Stimulated activated CD8-positive, alpha-beta memory T cell treated with anti-CD3 and anti-CD28 coated beads, Interleukin-2, amount 100 ng/mL, for 1 hour (primary cell): Measurements from ENCODE around the gene PRUNE1.

Source experiments
- DNase-seq, 2 donors: peaks; one replicate each; pipeline ENCODE4 v3.0.0-alpha.2; 2020; ENCODE audit warnings: low read depth in 2 of 2

PRUNE1 gene

DNA sequence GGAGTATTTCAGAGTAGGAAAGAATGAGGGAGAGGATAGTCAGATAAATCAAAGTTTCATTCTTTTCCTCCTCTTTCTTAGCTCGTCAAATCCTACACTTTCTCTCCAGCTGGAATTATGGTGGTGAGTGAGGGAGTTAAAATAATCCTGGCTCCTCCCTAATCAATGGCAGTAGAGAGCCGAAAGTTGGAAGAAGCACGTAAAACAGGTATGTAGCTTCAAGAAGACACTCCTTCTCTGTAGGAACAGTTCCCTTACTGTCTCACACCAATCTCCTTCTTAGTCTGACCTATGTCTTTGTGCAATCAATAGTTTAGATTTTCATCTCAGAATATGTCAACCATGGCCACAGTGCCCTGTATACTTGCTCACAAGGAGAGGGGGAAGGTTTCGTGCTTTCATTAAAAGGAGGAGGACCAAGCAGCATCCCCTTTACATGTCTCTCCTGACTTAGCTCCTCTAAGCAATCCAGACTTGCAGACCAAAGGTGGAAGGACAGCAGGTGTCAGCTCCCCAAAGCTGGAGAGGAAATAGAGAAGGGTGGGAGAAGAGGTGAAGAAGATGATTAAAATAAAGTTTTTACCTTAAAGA, 2.4 kb upstream of the PRUNE1 start:
- no peak for DNase-seq

DNA sequence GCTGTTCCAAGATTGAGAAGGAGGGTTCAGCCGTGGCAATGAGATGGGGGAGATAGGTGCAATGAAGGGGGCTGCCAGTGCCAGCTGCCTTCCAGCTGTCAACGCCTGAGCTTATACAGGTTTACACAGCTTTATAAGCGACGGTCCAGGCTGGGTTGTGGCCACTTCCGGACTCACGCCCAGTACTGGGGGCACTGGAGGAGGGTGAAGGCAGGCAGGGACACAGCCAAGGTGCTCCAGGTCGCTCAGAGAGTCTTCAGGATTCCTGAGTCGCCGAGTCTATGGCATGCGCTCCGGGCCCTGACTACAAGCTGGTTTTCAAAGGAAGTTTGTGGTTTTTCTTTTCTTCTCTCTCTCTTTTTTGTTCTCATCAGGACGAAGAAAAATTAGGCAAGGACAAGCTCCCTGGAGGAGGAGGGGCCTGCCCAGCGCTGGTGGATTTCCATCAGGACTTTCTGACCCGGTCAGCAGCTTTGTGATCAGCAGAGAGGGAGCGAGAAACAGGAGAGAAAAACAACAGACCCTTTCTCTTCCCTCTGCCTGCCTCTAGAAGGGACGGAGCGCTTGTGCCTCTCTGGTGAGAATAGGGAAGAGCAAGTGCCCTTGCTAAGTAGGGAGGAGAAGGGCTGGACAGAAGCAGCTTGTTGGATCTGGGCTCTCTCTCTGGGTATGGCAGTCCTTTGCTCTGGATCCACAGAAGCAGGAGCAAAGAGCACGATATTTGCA, 1.8 kb upstream of the PRUNE1 start, which contains the start of gene MINDY1:
Gene MINDY1 (minus strand): TSS at position 576 of the 726 bp plus-strand sequence. CDS start 4,285 bp downstream, outside the sequence.
- DNase-seq: no peak

DNA sequence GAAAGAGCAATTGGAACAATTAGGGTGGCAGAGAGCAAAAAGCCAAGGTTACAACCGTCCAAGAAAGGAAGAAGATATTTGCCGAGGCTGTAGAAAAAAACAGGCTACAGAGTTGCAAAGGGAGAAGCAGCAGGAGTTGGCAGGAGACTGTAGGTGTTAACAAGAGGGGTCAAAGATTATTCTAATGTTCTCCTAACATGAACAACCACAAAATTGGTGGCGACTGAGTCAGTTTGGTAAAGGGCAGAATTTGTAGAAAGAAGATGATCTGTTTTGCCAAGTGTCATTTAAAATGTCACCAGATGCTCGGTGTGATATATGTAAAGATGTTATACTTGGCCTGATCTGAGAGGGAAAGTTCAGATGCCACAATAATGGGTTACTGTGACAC, 401 bp upstream of the PRUNE1 start:
- no peak for DNase-seq

DNA sequence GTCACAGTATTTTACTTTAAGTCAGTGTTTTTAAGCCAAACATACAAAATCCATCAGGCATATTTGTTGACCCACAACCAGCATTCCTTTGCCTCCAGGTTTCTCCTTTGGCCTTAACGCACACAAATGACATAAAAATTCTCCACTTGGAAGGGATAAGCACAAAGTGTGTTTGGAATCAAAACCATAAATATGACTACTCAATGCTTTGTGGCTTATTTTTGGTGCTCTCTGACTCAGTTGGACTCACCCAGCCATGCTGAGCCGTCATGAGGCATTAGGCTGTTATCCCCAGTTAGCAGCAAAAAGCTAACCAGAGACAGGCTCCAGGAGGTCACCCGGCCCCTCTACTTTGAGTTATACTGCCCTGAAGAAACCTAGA, 948 bp downstream of the PRUNE1 start:
- DNase-seq: no peak

DNA sequence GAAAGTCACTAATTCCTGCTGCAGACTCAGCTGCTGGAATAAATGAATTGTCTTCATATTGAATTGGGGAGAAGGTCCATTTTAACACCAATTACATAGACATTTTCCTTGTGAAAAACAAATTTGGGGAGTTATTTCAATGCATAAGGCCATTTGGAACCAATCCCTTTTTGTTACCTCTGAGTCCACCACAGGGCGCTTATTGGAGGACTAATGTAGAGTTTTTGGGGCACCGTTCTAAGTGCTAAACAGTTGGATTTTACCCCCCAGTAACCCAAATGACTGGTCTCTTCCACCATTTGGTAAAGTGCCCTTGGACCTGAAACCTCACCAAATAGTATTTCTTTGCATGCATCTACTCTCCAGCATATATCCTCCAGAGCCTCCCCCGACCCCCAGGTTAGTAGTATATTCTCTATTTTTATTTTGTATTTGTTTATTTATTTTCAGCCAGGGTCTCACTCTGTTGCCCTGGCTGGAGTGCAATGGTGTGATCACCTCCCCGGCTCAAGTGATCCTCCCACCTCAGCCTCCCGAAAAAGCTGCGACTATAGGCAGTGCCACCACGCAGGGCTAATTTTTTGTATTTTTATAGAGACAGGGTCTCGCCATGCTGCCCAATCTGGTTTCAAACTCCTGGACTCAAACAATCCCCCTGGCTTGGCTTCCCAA, 1.6 kb downstream of the PRUNE1 start:
- DNase-seq: no peak

DNA sequence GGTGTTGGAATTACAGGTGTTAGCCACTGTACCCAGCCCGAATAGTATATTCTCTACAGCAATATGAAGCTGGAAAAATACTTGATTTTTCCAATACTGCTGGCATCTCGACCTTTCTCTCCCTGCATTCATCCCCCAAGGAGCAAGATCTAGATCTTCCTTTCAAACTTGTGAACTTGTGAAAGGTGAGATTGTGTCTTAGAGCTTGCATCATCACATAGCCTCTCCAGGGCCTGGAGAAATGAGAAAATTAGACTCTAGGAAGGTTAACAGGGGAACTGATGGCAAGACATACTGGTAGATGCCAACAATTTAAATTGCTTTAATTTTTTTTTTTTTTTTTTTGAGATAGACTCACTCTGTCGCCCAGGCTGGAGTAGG, 2.1 kb downstream of the PRUNE1 start:
- no peak for DNase-seq

DNA sequence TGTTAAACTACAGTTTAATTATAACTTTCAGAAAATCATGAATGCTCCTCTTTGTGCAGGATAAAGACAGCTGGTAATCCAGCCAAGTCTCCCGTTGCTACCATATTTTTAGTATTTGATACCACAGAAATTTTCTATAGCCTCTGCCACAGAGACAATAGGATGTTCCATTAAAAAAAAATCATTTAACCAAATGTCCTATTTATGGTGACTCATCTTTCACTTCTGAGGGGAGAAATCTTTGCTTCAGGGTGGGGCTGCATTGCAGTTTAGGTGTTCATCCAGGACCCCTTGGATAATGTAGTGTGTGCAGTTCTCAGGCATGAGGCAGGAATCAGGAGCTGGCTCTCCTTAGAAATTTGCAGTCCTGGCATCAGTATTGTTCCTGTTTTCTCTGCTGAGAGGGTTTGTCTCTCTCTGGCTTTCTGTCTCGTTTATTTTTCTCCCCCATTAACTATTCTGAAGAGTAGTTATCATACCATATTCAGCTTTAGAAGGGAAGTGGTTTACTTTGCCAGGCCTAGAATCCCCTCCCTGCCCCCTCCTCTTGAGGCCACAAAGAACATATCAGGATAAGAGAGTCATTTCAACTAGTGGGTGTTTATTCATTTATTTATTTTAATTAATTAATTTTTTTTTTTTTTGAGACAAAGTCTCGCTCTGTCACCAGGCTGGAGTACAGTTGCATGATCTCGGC, 3.1 kb downstream of the PRUNE1 start:
- no peak for DNase-seq

DNA sequence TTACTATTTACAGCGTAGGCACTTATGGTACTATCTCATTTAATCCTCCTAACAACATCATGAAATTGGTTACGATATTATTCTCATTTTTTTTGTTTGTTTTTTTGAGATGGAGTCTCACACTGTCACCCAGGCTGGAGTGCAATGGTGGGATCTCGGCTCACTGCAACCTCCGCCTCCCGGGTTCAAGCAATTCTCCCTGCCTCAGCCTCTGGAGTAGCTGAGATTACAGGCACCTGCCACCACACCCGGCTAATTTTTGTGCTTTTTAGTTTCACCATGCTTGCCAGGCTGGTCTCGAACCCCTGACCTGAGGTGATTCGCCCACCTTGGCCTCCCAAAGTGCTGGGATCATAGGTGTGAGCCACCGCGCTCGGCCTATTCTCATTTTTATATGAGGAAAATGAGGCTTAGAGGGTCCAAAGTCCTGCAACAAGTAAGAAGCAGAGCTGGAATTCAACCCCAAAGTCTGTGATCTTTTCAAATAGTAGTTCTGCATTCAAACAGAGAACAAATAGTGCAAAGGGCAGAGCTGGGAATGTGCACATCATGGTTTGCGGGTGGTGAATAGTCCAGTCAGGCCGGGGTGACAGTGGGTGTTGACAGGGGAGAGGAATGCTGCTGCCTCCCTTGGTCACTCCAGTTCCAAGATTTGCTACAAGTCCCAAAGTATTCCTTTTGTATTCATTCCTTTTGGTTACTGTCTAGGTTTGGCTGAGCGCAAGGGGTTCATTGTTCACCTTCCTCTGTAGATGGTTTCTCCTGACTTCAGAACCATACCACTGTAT, 4.6 kb downstream of the PRUNE1 start:
- no peak for DNase-seq

DNA sequence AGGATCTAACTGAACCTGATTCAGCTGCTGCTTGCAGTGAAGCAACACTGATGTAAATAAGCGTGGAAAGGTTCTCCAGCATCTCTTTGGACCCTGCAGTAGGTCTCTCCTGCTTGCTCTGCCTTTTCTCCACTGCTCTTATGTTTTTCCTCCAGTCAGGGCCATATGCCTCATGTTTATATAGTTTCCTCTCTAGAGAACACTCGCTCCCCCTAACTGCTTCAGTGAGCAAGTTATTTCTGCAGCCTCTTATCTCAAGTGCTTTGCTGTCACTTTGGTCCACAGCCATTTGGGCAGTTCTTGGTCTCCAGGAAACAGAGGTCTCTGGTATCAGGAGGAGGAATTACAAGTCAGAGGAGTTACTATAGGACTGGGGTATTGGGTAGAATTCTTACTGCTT, 5.3 kb downstream of the PRUNE1 start:
- no peak for DNase-seq

DNA sequence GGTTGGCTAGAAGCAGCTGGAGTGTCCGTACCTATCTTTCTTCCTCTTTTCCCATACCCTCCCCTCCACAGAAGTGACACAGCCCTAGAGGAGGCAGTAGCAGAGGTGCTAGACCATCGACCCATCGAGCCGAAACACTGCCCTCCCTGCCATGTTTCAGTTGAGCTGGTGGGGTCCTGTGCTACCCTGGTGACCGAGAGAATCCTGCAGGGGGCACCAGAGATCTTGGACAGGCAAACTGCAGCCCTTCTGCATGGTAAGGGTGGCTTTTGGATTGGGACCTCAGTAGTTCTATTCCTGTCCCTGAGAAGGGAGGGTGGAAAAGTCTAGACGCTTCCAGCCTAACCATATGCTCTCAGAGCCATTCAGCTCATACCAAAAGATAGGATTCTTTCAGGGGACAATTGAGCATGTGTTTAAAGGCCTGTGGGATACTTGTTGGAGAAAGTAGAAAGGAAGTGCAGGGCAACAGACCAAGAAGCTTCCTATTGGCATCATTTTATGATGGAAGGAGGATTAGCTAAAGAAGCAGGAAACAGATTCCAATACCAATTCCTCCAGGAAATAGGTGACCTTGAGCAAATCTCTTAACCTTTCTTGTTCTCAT, 16.4 kb downstream of the PRUNE1 start:
- DNase-seq: peak; percentile 73 to 77

DNA sequence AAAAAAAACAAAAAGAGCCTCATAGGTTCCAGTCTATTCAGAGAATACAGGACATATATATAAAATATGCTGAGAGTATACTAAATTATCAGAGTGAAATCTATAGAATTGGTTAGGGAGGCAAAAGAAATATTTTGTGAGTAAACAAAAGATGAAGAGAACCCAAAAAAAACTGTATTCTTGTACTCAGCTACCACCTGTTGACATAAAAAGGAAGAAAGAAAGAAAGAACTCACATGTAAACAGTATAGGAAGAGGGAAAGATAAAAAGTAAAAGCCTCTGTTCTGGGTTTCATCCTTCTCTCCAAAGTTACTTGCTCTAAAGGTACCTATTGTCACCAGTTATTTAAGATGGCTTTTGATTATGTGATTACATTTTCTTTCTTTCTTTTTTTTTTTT, 18.2 kb downstream of the PRUNE1 start:
- DNase-seq: no peak

DNA sequence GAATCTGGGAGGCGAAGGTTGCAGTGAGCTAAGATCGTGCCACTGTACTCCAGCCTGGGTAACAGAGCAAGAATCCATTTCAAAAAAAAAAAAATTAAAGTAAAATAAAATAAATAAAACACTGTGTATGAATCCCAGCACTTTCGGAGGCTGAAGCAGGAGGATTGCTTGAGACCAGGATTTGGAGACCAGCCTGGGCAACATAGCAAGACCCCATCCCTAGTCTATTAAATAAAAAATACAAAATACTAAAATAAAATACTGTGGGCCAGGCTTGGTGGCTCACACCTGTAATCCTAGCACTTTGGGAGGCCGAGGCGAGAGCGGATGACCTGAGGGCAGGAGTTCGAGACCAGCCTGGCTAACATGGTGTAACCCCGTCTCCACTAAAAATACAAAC, 23.9 kb downstream of the PRUNE1 start:
- no peak for DNase-seq

DNA sequence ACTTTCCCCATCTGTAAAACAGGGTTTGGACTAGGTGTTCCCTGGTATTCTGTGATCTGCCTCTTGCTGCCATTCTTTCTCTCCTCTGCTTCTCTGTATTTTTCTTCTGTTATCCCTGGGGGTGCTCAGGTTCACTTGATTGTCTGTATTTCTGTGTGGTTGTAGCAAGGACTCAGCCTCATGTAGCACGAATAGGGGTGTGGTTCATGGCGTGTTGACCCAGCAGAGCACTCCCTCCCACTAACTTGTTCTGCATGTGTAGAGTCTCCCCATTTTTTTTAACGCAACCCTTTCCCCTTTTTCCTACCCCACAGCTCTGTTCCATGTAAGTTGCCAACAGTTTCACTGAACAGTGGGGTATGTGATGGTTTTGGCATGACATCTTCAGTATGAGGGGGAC, 26.9 kb downstream of the PRUNE1 start:
- DNase-seq: no peak

DNA sequence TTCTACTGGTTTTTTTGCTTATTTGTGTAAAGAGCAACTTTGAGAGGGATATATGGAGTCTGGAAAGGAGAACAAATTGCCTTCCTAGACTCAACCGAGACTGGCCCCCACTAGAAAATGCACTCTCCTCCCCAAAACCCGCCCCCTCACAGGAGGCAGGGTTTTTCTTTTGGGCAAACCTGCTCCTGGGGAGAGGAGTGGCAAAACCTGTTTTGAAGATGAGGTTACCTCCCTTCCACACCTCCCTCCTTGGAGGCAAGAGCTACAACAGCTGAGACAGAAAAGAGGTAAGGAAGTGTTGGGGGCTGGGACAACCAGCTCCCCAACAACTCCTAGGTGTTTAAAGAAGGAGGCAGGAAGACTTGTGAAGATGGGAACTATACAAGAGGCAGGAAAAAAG, 28.1 kb downstream of the PRUNE1 start, which contains the start of gene BNIPL:
Gene BNIPL (plus strand): TSS at position 231 of the 400 bp plus-strand sequence. CDS start 140 bp downstream, at position 371.
- no peak for DNase-seq

DNA sequence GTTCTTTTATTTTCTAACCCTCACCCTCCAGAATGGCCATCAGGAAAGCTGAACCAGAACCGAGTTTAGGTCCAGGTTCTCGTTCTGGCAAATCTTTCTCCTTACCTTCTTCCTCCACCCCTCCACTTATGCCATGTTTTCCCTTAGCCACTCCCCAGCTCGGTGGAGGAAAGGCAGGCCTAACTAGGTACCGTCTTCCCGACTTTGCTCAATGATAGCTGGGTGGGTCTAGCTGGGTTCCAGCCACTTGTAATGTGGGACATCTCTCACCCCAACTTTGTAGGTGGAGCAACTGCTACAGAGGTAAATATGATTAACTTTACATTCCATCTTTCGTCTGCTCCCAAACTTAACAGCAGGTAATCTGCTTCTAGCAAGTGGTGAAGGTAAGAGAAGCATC, 28.8 kb downstream of the PRUNE1 start:
- DNase-seq: no peak

DNA sequence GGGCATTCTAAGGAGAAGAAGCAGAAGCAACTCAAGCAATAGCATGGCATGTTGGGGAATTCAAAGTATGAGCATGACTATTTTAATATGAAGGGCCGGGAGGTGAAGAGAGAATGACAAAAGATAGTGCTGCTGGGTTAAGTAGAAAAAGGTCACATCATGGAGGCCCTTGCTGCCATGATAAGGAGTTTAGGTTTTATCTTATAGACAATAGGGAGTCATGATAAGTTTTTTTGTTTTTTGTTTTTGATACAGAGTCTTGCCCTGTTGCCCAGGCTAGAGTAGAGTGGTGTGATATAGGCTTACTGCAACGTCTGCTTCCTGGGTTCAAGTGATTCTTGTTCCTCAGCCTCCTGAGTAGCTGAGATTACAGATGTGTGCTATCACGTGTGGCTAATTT, 31.3 kb downstream of the PRUNE1 start:
- no peak for DNase-seq

DNA sequence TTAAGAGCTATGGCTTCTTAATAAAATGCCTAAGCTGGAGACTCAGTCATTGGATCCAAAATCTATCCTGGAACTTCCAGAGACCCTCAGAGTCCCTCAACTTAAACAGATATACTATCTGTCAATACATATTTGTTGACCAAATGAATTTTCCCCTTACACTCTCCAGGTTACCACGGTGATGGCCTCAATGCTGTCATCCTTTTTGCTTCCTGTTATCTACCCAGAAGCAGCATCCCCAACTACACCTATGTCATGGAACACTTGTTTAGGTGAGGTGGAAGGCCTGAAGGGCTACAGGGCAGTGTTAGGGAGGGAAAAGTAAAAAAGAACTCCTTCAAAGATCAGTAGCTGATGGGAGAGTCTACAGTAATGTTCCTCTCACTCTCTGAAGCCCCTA, 34.9 kb downstream of the PRUNE1 start:
- DNase-seq: no peak

DNA sequence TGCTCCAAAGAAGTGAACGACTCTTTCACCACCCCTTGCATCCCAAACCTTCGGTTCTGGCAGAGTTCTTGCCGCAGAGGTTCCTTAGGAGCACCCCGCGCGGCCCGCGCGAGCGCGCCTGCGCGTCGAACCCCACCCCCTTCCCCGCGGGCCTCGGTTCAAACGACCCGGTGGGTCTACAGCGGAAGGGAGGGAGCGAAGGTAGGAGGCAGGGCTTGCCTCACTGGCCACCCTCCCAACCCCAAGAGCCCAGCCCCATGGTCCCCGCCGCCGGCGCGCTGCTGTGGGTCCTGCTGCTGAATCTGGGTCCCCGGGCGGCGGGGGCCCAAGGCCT, 39.3 kb downstream of the PRUNE1 start, which contains the start of gene C1orf56:
Gene C1orf56 (plus strand): TSS at position 161 of the 334 bp plus-strand sequence. CDS start 97 bp downstream, at position 258.
- DNase-seq: no peak

DNA sequence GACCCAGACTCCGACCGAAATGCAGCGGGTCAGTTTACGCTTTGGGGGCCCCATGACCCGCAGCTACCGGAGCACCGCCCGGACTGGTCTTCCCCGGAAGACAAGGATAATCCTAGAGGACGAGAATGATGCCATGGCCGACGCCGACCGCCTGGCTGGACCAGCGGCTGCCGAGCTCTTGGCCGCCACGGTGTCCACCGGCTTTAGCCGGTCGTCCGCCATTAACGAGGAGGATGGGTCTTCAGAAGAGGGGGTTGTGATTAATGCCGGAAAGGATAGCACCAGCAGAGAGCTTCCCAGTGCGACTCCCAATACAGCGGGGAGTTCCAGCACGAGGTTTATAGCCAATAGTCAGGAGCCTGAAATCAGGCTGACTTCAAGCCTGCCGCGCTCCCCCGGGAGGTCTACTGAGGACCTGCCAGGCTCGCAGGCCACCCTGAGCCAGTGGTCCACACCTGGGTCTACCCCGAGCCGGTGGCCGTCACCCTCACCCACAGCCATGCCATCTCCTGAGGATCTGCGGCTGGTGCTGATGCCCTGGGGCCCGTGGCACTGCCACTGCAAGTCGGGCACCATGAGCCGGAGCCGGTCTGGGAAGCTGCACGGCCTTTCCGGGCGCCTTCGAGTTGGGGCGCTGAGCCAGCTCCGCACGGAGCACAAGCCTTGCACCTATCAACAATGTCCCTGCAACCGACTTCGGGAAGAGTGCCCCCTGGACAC, 39.8 kb downstream of the PRUNE1 start:
- DNase-seq: no peak

DNA sequence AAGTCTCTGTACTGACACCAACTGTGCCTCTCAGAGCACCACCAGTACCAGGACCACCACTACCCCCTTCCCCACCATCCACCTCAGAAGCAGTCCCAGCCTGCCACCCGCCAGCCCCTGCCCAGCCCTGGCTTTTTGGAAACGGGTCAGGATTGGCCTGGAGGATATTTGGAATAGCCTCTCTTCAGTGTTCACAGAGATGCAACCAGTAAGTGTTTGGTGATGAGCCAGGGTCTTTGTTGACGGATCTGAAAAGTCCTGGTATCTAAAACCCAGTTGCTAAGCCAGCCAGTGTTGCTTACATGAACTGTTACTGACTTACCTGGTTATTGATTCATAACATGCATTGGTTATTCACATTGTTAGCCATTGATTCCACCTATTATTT, 40.4 kb downstream of the PRUNE1 start:
- no peak for DNase-seq

DNA sequence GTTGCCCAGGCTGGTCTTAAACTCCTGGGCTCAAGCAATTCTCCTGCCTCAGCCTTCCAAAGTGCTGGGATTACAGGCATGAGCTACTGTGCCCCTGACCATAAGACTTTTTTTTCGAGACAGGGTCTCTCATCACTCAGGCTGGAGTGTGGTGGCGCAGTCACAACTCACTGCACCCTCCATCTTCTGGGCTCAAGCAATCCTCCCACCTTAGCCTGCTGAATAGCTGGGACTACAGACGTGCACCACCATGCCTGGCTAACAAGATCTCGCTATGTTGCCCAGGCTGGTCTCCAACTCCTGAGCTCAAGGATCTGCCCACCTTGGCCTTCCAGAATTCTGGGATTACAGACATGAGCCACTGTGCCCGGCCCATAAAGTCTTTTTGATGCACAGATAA, 41.2 kb downstream of the PRUNE1 start:
- DNase-seq: no peak
